NB4 (cell line): Measurements from ENCODE around the gene DSG3.

Experiments used
- CTCF ChIP-seq: IDR thresholded peaks from one replicate; pipeline ENCODE4 v1.5.1; 2012; ENCODE audit warnings: low read depth, low read length
- MAX ChIP-seq: IDR thresholded peaks from 2 replicates; pipeline ENCODE4 v1.6.1; 2011; ENCODE audit warnings: low read depth, low read length
- MYC ChIP-seq: IDR thresholded peaks from 2 replicates; pipeline ENCODE4 v1.6.1; 2011; ENCODE audit warnings: low read depth, low read length
- POLR2A ChIP-seq: IDR thresholded peaks from 2 replicates; pipeline ENCODE4 v1.6.1; 2011; ENCODE audit warnings: mild to moderate bottlenecking; ENCODE audit not compliant: insufficient read length; ENCODE audit errors: extremely low read depth

GRCh38 chr18:31438402-31438801, 9.1 kb upstream of the DSG3 start:
- TF ChIP-seq POLR2A (no peak), CTCF (no peak), MAX (no peak), MYC (no peak)
